Urothelium cell line (cell line): ENCODE measurements around the gene MAPK8.
A peak's percentile ranks its signal among the peaks of the same experiment; 100 is the strongest.

Experiments used
- DNase-seq: peaks from one replicate; pipeline ENCODE4 v3.0.0; 2011; ENCODE audit warnings: low spot score, mixed read lengths
- FAIRE-seq: peaks from 2 replicates; lab custom pipeline; 2011; peaks lifted over from hg19 to GRCh38; lab: Jason Lieb, UNC

MAPK8 gene

GRCh38 chr10:48444861-48445841 is 138.7 kb downstream of the MAPK8 start:
- FAIRE-seq: no peak
- peak; percentile 68 for DNase-seq

- FAIRE-seq (no peak), DNase-seq (no peak)
Measured at GRCh38 chr10:48445932-48446331, 139.5 kb downstream of the MAPK8 start.

- DNase-seq: no peak
- FAIRE-seq: no peak
Measured at GRCh38 chr10:48446785-48447184, 140.3 kb downstream of the MAPK8 start.

- no peak for DNase-seq
- FAIRE-seq: no peak
Measured at GRCh38 chr10:48447356-48448215, 141.1 kb downstream of the MAPK8 start.

GRCh38 chr10:48448796-48449195 is 142.3 kb downstream of the MAPK8 start:
- DNase-seq (no peak), FAIRE-seq (no peak)

GRCh38 chr10:48449501-48450232 is 143.2 kb downstream of the MAPK8 start:
- DNase-seq: no peak
- no peak for FAIRE-seq

GRCh38 chr10:48450233-48450740 is 143.8 kb downstream of the MAPK8 start:
- FAIRE-seq (no peak), DNase-seq (no peak)

- no peak for FAIRE-seq
- DNase-seq: no peak
Measured at GRCh38 chr10:48450741-48451466, 144.4 kb downstream of the MAPK8 start.

- FAIRE-seq: peak; percentile 59
- DNase-seq: no peak
Measured at GRCh38 chr10:48451969-48452878, 145.7 kb downstream of the MAPK8 start.

- no peak for DNase-seq
- FAIRE-seq: no peak
Measured at GRCh38 chr10:48452879-48453412, 146.5 kb downstream of the MAPK8 start.

GRCh38 chr10:48453451-48454301 is 147.2 kb downstream of the MAPK8 start:
- FAIRE-seq (no peak), DNase-seq (no peak)

GRCh38 chr10:48454302-48455054 is 148.0 kb downstream of the MAPK8 start:
- FAIRE-seq (no peak), DNase-seq (no peak)

- FAIRE-seq: no peak
- DNase-seq: no peak
Measured at GRCh38 chr10:48455055-48455391, 148.5 kb downstream of the MAPK8 start.

- FAIRE-seq (no peak), DNase-seq (no peak)
Measured at GRCh38 chr10:48455392-48456151, 149.1 kb downstream of the MAPK8 start.

- DNase-seq (no peak), FAIRE-seq (no peak)
Measured at GRCh38 chr10:48456361-48456804, 149.9 kb downstream of the MAPK8 start.
